SK-N-DZ (cell line): ENCODE data around the gene NRF1.
"Not testable (repeated sequence)": the region's sequence is repeated elsewhere in the genome, so short reads cannot be mapped to it uniquely, and the experiment has no call there.

Experiments used
- DNase-seq: peaks from one replicate; pipeline ENCODE4 v3.0.0-alpha.2; 2015; ENCODE audit warnings: low spot score

The NRF1 gene

DNA sequence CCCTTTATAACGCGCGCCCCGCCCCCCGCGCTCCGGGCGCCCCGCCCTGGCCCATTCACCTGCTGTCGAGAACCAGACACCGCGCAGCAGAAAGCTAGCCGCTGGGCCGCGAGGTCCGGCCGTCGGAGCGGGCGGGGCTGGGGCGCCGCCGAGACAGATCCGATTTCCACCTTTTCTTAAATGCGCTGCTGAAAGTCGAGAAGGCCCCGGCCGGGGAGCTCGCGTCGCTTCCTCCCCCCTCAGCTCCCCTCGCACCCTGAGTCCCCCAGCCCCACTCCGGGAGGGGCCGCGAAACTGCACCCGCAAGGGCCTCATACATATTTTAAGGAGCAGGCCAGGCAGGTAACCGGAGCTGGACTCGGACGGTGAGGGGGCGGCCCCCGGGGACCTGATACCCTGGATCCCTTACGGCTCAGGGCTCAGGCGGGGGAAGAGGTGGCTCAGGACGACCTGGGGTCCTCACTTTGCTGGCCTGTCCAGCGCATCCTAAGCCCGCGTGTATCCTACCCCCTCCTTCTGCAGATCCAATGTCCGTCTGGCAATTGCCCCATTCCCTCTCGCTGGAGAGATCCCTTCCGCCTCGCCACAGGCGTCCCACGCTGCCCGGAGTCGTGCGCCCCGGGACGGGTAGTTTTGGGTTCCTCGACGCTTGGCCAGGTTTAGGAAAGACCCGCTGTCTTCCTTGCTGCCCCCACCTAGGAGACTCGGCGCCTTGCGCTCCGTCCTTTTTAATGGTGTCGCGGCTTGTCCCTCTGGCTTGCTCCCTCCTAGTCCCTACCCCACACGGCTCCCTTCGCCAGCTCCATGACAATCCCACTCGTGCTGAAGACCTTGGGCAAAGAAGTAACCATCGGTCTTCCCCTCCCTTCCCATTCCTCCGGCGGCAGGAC lies 170.7 kb downstream of the NRF1 start:
- no peak for DNase-seq

GRCh38 chr7:129782818-129783583 lies 171.5 kb downstream of the NRF1 start:
- no peak for DNase-seq

DNA sequence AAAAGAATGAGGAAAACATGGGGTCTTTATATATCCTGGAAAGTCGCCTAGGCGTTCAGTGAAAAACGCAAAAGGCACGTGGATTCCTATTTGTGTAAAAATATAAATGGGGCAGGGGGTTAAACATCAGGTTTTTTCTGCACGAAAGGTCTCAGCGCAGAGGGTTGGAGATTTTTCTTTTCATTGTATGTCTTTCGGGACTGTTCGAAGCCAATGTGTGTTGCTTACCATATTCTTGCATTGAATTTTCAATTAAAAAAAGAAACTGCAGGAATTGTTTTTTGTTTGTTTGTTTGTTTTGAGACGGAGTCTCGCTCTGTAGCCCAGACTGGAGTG lies 172.0 kb downstream of the NRF1 start:
- DNase-seq = no peak

- no peak for DNase-seq
Measured at GRCh38 chr7:129784437-129784782, 172.9 kb downstream of the NRF1 start.

DNA sequence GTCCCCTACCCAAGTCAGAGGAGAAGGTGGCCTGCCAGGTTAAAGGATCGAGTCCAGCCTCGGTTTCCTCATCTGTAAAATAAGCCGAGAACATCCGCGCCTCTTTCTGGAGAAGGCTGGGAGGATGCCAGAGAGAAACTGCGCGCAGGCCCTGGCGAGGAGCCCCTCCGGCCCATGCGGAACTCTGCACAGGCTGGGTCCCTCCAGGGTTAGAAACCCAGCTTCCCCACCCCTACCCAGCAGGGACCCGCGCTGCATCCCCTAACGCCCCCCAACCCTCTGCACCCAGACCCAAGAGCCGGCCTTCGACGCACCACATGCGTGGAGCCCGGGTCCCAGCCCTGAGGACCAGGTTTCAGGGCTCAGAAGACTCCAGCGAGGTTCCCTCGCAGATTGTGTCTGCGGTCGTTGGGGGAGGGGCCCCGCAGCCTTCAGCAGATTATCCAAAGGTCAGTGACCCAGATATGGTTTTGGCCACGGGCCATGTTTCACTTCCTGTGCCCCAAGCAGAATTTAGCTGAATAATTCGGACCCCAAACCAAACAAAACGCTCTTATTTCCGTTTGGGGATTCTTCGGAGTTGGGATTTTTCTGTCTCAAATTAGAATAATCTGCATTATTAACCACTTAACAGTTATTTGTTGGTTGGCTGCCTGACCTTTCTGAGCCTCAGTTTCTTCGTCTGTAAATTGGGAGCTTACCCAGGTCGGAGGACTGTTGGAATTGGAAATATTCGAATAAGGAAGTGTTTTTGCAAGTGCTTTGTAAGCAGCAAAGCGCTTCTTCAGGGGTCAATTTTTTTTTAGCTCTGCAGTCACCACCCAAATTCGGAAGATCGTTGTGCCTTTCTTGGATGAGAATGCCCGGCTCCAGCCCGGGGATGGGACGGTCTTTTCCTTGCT lies 173.5 kb downstream of the NRF1 start:
- DNase-seq = no peak

DNA sequence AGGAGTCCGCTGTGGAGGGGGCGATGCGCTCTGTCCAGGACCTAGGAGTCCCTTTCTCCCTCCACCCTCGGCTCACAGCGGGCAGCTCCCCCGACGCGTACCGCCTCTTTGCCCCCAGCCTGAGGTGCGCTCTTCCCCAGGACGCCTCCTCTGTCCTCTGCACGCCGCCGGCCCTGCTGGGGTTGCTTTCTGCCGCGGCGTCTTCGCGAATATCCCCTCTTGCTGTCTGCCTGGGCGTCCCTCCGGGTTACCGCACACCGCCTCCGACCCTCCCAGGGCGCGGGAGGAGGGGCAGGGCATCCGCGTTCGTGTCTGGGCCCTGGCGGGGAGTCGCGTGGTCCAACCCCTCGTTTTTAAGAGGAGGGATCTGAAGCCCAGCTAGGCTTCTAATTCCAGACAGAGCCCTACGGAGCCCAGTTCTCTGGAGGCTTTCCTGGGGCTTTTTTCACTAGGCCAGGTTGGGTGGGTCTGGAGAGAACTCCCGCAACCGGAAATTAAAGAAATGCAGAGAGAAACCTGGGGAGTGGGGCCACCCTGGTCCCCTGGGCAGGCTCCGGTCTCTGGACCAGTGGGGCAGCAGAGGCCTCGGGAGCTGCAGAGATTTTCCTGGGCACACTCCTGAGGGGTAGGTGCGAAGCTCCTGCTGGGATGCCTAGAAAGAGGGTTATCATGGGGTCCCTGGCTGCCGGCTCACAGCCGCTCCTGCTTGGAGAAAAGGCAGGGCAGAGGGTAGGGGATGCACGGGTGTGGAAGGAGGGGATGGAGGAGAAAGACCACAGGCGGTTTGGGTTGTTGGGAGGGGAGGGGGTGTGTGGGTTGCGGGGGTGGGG lies 174.4 kb downstream of the NRF1 start:
- no peak for DNase-seq

DNA sequence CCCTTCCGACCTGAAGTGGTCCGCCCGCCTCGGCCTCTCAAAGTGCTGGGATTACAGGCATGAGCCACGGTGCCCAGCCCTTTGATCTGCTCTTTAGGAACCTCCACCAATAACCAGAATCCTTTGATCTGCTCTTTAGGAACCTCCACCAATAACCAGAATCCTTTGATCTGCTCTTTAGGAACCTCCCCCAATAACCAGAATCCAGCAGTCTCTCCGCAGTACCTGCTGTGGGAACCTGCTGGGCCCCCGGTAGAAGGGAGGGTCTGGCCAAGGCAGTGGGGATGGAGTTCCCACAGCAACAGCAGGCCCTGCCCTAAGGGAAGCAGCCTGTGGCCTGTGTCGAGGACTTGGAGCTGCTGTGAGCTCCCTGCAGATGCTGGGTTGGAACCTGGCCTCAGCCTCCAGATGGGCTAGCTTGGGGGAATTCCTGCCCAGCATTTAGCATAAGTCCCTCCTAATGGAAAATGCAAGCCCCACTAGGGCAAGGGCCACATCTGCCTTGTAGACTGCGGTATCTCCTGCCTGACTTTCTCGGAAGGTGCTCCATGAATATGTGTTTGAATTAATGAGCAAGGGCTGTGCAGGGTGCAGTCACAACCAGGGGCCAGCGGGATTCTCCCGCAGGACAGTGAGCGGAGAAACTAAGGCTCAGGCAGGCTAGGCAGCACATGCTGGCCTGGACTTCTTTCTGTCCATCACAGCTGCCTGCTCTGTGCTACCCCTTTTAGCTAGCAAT lies 175.5 kb downstream of the NRF1 start:
- DNase-seq = no peak

- no peak for DNase-seq
Measured at GRCh38 chr7:129789000-129789399, 177.5 kb downstream of the NRF1 start.

GRCh38 chr7:129789652-129790051 lies 178.1 kb downstream of the NRF1 start:
- DNase-seq = no peak

- no peak for DNase-seq
Measured at GRCh38 chr7:129790136-129790535, 178.6 kb downstream of the NRF1 start.

- no peak for DNase-seq
Measured at GRCh38 chr7:129792721-129793120, 181.2 kb downstream of the NRF1 start.

DNA sequence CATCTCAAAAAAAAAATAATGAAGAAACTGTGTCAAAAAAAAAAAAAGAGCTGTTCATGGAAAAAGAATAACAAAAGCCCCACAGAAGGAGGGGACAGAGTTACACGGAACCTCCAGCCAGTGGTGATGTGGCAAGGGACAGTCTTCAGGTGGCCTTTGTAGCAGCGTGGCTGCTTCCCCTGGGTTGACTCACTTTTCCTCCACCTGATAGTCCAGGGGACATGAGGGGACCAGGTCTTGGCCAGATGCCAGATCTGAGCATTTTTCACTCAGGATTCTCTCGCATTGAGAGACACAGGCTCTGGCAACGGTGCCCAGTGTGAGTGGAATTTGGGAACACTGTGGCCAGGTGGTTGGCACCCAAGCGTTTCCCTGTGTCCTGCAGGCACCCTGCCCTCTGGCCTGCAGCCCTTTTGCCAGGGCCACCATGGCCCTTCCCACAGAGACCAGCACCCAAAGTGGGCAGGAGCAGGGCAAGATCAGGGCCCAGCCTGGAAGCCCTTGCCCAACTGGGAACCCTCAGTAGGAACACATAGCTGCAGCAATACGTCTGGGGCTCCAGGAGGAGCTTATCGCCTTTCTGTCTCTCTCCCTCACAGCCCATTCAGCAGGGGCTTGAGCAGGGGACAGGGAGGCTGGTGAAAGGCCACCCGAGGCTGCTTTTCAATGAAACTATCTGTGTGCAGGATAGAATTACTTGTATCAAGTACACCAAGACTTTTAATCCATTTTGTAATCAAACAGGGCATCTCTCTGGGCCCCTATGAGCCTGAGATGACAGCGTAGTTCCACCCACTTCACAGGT lies 182.2 kb downstream of the NRF1 start:
- DNase-seq = no peak

DNA sequence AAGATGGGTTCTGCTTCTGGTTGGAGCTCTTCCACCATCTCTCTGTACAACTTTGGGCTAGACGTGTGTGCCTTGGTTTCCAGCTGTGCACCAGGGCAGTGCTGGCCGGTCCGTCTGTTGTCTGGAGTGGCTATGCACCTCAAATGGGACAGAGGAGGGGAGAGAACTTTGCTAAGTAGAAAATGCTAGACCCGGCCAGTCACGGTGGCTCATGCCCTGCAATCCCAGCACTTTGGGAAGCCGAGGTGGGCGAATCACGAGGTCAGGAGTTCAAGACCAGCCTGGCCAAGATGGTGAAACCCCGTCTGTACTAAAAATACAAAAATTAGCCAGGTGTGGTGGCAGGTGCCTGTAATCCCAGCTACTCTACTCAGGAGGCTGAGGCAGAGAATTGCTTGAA lies 182.9 kb downstream of the NRF1 start:
- not testable (repeated sequence) for DNase-seq

- DNase-seq = no peak
Measured at GRCh38 chr7:129796186-129796775, 184.8 kb downstream of the NRF1 start.

DNA sequence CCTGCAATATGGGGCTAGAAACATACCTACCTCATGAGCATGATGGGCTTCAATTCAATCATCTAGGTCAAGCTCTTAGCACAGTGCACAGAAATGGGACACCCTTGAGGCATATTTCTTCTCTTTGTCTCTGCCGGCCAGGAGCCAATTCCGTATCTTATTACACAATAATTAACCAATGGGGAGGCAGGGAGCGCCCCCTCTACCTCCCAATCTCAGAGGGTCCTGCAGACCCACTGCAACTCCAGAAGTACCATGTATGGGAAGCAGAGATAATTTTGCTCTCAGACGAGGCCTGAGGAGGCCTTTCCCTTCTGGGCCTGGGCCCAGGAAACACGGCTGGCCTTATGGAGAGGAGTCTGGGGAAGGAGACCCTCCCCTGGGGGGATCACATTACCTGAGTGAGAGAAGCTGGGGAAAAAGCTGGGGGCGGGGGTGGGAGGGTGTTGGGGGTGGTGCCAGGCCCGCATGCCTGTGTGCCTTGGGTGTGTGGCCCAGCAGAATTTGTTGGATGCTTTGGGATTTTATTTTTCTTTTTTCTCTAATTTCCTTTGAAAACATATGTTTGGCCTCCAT lies 185.8 kb downstream of the NRF1 start:
- peak; percentile 57 for DNase-seq

- no peak for DNase-seq
Measured at GRCh38 chr7:129798616-129799349, 187.3 kb downstream of the NRF1 start.

DNA sequence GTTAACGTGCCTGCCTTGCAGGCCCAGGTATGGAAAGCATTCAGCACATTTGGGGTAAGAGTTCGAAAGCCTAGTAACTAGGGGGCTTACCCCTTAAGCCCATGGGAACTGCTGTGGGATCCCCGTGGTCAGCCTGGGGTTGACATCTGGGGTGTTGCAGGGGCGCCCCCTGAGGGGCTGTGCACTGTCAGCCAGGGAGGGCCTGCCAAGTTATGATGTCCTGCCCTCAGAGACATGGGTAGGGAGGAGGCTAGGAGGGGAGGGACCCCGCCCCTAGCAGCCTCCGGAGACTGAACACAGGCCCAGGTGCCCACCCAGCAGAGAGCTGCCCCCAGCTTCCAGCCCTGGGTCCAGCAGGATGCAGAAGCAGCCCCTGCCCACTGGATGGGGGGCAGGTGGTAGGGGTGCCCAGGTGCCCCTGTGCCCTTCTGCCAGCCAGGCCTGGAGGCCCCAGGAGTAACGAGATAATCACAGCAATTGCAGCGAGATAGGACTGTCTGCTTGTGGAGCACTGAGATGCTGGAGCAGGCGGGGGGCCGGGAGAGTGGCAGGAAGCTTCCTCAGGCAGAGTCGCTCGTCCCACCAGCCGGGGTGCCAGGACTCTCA lies 187.9 kb downstream of the NRF1 start:
- DNase-seq = no peak

DNA sequence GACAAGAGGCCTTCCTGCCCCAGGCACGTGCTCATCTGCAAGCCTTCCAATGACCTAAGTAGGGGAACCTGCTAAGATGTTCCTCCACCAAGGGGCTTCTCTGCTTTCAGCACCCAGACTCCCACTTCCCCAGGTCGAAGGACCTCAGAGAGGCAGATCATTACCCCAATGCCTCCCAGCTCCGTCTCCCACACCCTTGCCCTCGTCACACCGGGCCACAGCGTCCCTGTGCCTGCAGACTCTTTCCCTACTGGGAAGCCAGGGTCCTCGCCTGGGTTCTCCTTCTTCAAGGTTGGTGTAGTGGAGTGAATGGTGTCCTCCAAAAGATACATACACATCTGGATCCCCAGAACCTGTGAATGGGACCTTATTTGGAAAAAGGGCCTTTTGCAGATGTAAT lies 189.4 kb downstream of the NRF1 start:
- peak; percentile 3 for DNase-seq
